Right renal cortex interstitium (tissue), 3 donors: Measurements from ENCODE around the gene MSX2. TPM values are rescaled to one million over a fixed set of nuclear protein-coding genes. Genes with fewer than 3 reads are reported as not detected.

Experiments
- DNase-seq, 3 donors: peaks; one replicate each; pipeline ENCODE4 v3.0.0-alpha.2; 2013; ENCODE audit warnings: low read depth in 3 of 3, low spot score in 2 of 3
- polyA plus RNA-seq, 3 donors: library from polyadenylated mRNA; unstranded; fragments of 120-200 nt; gene quantifications; one replicate each; pipeline ENCODE4 v1.2.1, GENCODE V29; 2013; ENCODE audit not compliant: insufficient read length in 3 of 3

The MSX2 gene
- polyA plus RNA-seq, 3 donors = 0.22 to 0.69 (median 0.62) TPM

DNA sequence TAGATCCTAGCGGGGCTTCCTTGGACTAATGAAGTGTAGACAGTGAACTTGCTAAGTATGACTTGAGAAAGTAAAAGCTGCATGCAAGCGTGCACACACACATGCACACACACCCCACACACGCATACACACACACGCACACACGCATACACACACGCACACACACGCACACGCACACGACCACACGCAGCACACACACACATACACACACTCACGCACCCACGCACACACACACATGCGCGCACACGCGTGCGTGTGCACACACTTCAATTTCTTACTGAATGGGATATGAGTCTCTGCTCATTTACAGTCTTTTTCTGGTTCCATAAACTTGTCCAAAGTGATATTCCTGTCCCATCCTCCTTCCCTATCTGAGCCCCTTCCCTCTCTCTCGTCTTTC, 41.2 kb downstream of the MSX2 start:
- DNase-seq = no peak

GRCh38 chr5:174767670-174768069, 43.3 kb downstream of the MSX2 start:
- DNase-seq = no peak

DNA sequence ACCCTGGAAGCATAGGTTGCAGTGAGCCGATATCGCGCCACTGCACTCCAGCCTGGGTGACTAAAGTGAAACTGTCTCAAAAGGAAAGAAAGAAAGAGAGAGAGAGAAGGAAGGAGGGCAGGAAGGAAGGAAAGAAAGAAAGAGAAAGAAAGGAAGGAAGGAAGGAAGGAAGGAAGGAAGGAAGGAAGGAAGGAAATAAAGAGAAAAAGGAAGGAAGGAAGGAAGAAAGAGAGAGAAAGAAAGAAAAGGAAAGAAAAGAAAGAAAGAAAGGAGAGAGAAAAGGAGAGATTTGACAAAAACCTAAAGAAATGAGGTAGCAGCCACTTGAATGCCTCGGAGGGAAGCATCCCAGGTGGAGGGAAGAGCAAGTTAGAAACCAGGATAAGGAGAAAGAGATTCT, 44.6 kb downstream of the MSX2 start:
- no peak for DNase-seq

- no peak for DNase-seq
These were observed 49.0 kb downstream of the MSX2 start for GRCh38 chr5:174773371-174773770.

DNA sequence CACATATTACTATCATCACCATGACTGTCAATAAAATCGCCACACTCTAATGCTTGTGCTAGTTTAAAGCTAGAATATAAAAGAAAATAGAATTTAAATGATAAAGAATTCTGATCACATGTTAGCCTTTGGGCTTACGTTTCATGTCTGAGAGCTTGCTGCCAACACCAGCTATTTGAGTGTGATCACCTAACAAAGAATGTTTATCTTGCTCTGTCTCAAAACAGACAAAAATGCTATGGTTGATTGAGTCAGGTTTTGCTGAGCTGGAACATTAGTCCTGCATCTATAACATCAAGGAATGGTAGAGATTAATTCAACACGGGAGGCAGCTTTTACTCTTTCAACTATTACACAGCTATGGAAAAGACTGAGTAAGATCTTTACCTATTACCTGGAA, 50.7 kb downstream of the MSX2 start:
- DNase-seq = no peak

GRCh38 chr5:174777111-174777510, 52.7 kb downstream of the MSX2 start:
- no peak for DNase-seq

DNA sequence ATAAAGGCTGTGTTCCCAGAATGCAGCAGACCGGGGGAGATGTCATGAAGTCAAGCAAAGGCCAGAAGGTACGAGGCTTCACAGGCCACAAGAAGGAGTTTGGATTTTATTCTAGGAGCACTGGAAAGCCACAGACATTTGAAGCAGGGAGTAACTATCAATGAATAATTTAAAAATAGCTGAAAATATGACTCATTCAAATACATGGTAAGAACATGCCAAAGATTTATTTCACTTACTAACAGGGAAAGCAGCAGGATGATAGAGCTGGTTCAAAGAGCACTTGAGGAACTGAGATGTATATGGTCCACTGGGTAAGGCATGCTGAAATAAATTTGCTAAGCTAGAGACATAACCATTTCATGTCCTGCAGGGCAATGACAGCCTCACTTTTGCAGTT, 53.2 kb downstream of the MSX2 start:
- no peak for DNase-seq
